ENCODE data around the gene CARD11.

DNA sequence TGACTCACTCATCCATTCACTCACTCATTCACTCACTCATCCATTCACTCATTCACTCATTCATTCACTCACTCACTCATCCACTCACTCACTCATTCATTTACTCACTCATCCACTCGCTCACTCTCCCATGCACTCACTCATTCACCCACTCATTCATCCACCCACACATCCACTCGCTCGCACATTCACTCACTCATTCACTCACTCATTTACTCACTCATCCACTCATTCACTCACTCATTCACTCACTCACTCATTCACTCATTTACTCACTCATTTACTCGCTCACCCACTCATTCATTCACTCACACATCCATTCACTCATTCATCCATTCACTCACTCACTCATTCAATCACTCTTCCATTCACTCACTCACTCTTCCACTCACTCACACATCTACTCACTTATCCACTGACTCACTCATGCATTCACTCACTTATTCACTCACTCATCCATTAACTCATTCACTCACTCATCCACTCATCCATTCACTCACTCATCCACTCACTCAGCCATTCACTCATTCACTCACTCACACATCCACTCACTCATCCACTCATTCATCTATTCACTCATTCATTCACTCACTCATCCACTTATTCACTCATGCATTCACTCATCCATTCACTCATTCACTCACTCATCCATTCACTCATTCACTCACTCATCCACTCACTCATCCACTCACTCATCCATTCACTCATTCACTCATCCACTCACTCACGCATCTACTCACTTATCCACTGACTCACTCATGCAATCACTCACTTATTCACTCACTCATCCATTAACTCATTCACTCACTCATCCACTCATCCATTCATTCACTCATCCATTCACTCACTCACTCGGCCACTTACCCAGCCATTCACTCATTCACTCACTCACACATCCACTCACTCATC is 74.0 kb downstream of the CARD11 start:
- TF ChIP-seq, protein P1, sequence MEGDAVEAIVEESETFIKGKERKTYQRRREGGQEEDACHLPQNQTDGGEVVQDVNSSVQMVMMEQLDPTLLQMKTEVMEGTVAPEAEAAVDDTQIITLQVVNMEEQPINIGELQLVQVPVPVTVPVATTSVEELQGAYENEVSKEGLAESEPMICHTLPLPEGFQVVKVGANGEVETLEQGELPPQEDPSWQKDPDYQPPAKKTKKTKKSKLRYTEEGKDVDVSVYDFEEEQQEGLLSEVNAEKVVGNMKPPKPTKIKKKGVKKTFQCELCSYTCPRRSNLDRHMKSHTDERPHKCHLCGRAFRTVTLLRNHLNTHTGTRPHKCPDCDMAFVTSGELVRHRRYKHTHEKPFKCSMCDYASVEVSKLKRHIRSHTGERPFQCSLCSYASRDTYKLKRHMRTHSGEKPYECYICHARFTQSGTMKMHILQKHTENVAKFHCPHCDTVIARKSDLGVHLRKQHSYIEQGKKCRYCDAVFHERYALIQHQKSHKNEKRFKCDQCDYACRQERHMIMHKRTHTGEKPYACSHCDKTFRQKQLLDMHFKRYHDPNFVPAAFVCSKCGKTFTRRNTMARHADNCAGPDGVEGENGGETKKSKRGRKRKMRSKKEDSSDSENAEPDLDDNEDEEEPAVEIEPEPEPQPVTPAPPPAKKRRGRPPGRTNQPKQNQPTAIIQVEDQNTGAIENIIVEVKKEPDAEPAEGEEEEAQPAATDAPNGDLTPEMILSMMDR (IDR thresholded peaks at IDR 0.05; ENCODE audit: insufficient read depth, low read length), result no peak
- TF ChIP-seq, protein P2, sequence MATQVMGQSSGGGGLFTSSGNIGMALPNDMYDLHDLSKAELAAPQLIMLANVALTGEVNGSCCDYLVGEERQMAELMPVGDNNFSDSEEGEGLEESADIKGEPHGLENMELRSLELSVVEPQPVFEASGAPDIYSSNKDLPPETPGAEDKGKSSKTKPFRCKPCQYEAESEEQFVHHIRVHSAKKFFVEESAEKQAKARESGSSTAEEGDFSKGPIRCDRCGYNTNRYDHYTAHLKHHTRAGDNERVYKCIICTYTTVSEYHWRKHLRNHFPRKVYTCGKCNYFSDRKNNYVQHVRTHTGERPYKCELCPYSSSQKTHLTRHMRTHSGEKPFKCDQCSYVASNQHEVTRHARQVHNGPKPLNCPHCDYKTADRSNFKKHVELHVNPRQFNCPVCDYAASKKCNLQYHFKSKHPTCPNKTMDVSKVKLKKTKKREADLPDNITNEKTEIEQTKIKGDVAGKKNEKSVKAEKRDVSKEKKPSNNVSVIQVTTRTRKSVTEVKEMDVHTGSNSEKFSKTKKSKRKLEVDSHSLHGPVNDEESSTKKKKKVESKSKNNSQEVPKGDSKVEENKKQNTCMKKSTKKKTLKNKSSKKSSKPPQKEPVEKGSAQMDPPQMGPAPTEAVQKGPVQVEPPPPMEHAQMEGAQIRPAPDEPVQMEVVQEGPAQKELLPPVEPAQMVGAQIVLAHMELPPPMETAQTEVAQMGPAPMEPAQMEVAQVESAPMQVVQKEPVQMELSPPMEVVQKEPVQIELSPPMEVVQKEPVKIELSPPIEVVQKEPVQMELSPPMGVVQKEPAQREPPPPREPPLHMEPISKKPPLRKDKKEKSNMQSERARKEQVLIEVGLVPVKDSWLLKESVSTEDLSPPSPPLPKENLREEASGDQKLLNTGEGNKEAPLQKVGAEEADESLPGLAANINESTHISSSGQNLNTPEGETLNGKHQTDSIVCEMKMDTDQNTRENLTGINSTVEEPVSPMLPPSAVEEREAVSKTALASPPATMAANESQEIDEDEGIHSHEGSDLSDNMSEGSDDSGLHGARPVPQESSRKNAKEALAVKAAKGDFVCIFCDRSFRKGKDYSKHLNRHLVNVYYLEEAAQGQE (IDR thresholded peaks at IDR 0.05; ENCODE audit: insufficient replicate concordance, low read depth), result no peak
- no peak for TF ChIP-seq GABPA (IDR thresholded peaks at IDR 0.05; ENCODE audit: low read depth)

Measured in HL-60 (cell line).